Putamen (tissue), 1 donor: Measurements from ENCODE around the gene CNOT9.
"Not testable (repeated sequence)": the region's sequence is repeated elsewhere in the genome, so short reads cannot be mapped to it uniquely, and the experiment has no call there.

Experiments
- DNase-seq: peaks from one replicate; pipeline ENCODE4 v3.0.0-alpha.2; 2016; ENCODE audit warnings: low spot score

CNOT9 gene, protein sequence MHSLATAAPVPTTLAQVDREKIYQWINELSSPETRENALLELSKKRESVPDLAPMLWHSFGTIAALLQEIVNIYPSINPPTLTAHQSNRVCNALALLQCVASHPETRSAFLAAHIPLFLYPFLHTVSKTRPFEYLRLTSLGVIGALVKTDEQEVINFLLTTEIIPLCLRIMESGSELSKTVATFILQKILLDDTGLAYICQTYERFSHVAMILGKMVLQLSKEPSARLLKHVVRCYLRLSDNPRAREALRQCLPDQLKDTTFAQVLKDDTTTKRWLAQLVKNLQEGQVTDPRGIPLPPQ

DNA sequence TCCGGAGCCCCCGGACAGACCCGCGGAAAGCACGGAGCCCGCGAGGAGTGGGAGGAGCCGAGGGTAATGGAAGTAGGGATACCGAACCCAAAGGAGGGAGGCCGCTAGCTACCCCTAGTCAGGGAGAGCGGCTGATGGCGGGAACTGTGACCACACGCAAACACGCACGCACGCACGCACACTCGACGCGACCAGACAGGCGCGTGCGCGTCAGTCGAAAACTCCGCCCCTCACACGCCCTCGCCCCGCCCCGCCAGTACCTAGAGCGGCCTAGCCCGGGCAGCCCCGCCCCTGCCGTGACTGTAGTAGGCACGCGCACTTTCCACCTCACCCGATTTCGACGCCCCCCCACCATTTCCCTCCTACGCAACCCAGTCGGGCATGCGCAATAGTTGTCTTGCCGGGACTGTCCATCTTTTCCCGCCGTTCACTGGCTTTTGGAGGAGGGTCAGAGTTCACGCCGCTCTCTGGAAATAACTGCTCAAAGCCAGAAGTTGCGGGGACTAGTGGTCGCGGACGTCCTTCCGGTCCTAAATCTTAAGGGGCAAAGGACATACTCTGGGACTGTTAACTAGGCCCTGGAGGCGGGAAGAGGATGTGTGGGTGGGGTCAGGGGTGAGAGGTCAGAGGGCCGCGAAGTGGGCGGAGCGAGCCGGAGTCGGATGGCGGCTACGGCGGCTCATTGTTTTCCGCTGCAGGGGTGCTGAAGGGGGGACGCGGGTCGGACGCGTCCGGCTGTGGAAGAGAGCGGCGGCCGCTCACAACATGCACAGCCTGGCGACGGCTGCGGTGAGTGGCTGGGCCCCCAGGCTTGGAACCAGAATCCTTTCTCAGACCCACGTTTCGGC, at the start of gene CNOT9, which contains the start of gene USP37:
TSS of gene CNOT9 (plus strand) at position 650 of the 848 bp plus-strand sequence. CDS start at position 766, 116 bp downstream.
TSS of gene USP37 (minus strand) at position 162 of the 848 bp plus-strand sequence. CDS start 9,698 bp downstream, outside the sequence.
- peak; percentile 98 for DNase-seq

DNA sequence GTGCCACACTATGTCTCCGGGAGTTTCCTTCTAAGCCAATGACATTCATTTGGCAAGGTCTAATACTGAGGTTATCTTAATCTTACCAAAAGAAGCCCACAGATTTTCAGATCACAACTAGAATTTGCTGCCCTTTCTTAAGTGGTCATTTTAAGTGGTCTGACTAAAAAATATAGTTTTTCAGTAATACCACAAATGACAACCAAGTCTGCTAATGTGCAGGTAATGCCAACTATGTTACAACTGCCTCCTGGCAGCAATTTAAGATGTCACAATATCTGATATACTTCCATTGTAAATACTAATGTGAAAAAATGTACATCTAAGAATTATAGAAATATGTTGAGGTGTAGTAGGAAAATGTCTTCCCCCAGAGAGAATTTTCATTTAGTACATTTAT, 49.8 kb upstream of the CNOT9 start:
- no peak for DNase-seq

DNA sequence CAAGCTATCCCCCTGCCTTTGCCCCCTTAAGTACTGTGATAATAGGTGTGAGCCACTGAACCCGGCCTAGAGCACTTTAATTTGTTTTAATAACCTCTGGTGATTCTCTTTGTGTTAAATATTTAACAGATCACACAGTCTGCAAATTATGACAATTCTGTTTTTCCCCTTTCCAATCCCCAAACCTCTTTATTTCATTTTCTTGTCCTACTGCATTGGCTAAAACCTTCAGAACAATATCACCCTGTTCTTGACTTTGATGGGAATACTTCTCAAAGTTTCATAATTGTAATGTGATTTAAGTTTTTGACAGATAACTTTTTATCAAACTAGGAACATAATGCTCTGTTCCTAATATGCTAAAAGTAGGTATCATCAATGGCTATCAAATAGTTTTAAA, 45.0 kb upstream of the CNOT9 start:
- no peak for DNase-seq

DNA sequence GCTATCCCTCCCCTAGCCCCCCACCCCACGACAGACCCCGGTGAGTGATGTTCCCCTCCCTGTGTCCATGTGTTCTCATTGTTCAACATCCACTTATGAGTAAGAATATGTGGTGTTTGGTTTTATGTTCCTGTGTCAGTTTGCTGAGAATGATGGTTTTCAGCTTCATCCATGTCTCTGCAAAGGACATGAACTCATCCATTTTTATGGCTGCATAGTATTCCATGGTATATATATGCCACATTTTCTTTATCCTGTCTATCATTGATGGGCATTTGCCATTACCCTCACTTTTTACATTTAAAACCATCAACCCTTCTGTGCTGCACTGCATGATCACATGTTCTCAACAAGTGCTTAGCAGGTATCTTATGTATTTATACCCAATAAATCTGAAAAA, 40.2 kb upstream of the CNOT9 start:
- not testable (repeated sequence) for DNase-seq

DNA sequence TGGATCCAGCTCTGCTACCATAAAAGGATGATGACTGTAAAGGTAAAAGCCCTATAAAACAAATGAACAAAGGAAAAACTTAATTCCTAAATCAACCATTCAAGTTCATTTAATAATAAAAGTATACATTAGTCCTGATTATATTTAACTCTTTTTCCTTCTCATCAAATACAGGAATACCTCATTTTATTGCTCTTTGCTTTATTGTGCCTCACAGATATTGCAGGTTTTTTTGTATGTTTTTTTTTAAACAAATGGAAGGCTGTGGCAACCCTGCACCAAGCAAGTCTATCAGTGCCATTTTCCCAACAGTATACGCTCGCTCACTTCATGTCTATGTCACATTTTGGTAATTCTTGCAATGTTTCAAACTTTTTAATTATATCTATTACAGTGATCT, 38.6 kb upstream of the CNOT9 start:
- DNase-seq: no peak

DNA sequence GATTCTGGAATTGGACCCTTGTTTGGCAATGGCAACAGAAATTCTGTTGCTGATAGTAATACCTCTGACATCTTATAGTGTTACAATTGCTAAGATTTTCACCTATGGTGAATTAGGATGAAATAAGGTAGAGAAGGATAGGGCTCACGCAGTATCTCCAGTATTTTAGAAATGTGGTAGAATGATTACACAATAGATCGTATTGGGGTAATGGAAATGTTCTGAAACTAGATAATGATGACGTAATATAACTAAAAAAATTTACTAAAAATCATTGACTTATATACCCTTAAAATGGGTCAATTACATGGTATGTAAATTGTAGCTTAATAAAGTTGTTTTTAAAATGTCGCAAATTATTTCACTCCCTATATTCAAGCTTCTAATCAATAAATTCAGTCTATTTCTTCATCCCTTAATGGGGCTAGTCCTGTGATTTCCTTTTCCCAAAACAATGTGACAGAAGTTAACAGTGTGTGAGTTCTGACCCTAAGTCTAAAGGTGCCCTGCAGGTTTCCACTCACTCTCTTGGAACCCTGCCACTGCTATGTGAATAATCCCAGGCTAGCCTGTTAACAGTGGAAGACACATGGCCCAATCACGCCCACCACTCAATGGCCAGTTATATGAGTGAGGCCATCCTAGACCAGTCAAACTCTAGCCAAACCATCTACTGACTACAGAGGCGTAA, 31.7 kb upstream of the CNOT9 start:
- no peak for DNase-seq

DNA sequence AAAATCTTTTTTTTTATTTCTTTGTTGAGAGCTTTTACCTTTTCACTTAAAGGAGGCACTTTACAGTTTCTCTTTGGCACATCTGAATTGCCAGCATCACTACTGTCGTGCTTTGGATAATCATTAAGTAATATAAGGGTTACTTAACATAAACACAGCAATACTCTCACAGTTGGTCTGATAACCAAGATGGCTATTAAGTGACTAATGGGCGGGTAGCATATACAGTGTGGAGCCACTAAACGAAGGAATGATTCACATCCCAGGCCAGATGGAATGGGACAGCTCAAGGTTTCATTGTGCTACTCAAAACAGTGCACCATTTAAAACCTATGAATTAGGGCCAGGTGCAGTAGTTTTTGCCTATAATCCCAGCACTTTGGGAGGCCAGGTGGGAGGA, 28.6 kb upstream of the CNOT9 start:
- no peak for DNase-seq

DNA sequence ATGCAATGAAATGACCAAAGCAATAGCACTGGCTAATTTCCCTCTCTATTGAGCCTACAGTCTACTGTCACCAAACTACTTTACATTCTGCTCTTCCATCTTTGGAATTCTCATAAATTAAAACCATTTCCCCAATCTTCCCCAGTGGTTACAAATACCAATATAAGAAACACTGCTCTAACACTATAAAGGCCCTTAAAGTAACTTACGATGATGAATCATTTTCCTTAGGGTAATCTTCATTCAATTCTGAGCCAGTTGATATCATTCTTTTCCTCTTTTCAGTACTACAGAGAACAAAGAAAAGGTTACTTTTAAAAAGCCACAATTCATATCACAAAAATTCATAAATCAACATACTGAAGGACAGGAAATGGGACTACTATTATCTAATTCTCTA, 22.6 kb upstream of the CNOT9 start:
- no peak for DNase-seq

DNA sequence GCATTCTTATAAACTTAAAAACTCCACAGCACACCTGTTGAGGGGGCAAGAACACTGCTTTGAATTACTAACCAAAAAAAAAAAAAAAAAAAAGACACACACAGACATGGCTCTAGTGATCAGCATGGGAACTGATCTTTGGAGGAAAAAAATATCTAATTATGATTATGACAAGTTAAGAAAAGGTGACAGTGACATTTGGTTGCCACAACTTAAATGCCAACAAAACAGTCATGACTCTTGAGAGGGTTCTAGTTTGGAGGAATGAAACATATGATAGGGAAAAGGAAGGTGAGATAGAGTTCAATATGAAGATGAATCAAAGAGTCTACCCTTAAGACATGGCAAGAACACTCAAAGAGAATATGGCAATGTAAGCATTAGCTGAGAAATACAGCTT, 21.1 kb upstream of the CNOT9 start:
- no peak for DNase-seq

DNA sequence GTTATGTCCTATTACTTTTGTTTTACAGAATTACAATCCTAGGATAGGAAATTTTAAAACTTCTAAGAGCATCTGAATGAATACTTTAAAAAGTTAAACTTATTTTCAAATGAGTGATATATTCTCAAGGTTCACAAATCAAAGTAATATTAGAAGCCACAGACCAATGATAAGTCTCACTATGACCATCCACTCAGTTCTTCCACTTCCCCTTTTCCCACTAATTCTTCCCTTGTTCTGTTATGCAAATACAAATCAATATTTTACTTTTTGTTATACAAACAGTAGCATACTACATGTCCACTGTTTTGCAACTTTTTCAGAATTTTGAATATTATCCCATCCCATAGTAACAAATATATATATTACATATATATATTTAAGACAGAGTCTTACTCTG, 20.7 kb upstream of the CNOT9 start:
- DNase-seq: no peak

DNA sequence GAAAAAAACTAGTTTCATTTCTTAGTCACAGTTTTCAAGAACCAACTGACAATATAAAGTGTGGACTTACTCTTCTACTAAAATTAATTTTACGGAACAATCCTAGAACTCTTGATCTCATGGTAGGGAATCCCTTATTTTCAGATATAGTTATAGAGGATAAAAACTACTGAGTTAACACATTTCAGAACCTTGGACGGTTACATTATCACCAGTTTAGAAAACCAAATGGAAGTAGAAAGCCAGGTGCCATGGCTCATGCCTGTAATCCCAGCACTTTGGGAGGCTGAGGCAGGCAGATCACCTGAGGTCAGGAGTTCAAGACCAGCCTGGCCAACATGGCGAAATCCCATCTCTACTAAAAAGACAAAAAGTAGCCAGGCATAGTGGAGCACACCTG, 14.4 kb upstream of the CNOT9 start:
- DNase-seq: not testable (repeated sequence)

DNA sequence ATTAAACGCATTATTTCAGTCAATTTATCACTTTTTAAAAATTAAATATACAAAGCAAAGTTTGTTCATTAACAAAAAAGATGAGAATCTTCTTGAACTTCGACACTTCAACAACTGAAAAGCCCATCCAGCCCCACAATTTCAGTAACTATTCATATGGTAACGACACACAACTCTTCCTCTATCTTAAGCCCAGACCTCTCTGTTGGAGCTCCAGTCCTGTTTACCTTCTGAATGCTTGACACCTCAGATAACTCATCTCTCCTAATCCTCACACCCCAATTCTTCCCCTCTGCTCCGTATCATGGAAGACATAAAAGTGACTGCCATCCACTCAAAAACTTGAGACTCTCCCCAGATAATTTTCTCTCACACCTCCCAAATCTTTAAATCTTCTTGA, 13.1 kb upstream of the CNOT9 start:
- no peak for DNase-seq

DNA sequence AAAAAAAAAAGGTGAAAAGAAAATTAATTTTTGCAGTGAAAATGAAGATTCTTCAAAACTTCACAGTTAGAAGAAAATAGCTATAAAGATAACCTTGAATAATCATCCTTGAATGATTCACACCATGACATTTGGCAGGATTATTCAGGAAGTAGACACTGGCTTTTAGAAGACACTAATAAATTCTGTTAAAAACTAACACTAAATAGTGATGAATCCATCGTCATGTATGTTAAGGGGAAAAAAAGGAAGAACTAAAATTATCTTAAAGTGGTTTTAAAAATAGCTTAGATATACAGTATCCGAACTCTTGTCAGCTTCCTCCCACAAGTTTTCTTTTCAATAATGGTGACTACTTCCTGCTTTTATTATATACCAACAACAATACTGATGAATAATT, 10.7 kb upstream of the CNOT9 start:
- DNase-seq: no peak

DNA sequence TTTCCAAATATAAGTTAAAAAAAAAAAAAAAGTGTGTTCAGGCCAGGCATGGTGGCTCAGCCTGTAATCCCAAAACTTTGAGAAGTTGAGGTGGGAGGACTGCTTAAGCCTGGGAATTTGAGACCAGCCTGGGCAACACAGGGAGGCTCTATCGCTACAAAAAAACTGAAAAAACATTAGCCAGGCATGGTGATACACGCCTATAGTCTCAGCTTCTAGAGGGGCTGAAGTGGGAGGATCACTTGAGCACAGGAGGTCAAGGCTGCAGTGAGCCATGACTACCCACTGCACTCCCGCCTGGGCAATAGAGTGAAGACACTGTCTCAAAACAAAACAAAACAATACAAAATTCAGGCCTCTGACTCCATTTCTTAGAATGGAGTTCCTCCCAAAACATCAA, 9.7 kb upstream of the CNOT9 start:
- DNase-seq: no peak

DNA sequence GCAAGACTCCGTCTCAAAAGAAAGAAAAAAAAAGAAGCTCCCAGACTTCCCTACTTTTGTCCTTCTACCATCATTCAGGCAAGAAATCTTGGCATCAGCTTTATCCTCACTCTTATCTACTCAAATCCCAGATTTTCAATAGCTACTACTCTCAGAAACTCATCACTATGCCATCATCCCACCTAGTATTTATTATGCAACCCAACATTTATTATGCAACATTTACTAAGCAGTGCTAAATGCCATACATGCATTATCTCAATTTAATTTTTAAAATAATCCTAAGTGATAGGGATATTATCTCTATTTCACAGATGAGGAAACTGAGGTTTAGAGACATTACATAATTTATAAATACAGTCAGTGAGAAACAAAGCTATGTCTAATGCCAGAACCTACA, 4.6 kb upstream of the CNOT9 start:
- DNase-seq: no peak

DNA sequence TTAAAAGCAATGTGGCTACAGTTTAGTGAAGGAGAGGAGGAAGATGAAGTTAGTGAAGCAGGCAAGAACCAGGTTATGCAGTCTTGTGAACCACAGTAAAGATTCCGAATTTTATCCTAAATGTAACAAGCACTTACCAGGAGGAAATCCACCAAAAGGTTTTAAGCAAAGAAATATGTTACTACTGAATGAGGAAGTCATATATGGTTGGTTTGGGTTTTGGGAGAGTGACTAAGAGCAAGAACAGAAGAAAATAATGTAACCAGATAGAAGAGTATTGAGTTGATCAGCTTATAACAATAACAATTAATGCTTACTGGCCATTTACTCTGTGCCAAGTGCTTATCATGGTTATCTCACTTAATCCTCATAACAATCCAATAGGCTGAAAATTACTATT, 2.3 kb upstream of the CNOT9 start:
- DNase-seq: no peak

DNA sequence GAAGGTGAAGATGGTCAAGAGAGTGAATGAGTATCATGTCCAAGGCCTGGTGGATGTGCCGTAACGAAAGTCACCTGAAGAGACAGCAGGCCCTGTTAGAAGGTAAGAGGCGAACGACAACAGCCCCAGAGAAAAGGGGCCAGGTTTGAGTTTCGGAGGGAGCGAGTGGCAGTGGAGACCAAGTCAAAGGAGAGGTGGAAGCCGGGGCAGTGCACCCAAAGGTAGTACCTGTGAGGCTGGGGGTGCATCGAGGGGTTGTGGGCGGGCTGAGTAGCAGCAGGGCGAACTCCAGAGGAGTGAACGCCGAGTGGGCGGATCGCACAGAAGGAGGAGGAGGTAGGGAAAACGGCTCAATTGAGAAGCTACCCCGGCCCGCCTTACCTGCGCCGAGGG, 846 bp upstream of the CNOT9 start:
- no peak for DNase-seq

DNA sequence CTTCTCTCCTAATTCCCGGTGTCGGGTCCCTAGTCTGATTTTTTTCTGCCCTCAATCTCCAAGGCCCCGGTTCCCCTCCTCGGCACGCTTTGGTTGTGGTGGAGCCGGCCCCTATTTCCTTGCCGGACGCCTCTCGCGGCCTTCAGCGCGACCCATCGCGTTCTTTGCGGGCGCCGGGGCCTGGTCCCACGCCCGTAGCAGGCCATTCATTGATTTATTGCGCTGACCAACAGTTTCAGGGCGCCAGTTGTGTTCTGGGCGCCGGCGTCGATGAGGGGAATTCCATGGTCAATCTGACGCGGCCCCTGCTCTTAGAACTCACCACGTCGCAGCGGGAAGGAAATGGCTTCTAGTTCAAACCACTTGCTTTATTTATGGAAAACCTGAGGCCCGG, 396 bp downstream of the CNOT9 start:
- no peak for DNase-seq

DNA sequence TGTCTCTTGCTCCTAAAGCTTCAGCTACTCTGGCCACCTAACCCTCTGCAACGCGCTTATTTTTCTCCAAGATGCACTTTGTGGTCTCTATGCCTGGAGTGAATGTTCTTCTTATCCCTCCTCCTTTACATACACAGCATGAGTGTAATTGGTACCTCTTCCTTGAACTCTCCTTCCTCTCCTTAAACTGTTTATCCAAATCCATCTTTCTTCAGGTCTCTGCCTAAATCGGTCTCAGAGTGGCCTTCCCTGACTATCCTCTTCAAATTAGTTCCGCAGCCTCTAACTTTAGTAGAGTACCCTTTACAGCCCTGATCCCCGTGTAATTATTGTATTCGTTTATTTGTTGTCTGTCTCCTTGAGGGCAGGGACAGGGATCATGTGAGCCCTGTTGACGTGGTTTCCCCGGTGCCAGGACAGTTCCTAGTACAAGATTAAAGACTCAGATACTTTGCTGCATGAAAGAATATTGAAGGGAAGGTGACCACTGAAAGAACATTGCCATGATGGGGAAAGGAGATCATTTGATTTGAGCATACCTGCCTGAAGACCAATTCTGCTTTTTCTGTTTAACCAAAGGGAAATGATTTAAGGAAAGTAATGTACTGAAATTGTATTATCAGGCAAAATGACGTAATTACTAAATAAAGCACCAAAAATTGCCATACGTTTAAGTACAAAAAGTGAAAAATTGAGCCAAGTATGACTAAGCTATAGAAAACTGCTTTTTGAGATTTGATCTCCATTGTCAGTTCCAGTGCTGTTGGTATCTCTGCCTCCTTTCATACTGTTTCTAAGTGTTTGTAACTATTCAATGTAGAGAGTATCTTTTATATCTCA, 1.2 kb downstream of the CNOT9 start:
- no peak for DNase-seq

DNA sequence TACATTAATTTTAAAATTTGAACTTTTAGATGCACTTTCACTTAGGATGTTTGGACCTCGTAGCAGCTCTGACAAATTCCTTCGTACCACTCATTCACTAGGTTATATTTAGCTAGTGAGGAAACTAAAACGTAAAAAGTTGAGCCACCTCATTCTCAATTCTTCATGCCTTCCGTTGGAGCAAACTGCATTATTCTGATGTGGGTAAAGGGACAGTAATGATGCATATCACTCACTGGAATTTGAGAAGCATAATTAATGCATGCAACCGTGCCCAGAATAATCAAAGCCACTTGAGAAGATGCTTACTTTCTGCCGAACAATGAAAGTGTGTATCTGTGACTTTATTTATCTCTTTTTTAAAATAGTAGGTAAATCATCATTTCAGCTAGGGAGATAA, 2.2 kb downstream of the CNOT9 start:
- DNase-seq: no peak

DNA sequence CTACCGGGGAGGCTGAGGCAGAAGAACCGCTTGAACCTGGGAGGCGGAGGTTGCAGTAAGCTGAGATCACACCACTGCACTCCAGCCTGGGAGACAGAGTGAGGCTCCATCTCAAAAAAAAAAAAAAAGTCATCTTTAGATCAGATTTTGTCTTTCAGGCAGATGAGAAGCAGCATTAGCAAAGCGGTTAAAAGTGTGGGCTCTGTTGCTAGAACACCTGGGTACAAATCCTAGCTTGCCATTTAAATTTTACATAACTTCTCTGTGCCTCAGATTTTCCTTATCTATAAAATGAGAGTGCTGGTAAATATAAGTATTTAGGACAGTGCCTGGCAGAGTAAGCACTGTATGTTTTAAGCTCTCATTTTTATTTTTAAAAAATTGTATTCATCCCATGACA, 8.2 kb downstream of the CNOT9 start:
- peak; percentile 56 for DNase-seq
